GM06990 (cell line): Measurements from ENCODE around the gene CD48.

ENCODE experiments used
- DNase-seq: peaks from one replicate; pipeline ENCODE4 v3.0.0-alpha.2; 2011; ENCODE audit not compliant: insufficient read length; ENCODE audit errors: extremely low read depth
- H3K27me3 ChIP-seq: replicated peaks from 2 replicates; pipeline ENCODE4 v1.6.0; 2011; ENCODE audit warnings: low read length; ENCODE audit not compliant: control insufficient read depth, insufficient read depth
- H3K36me3 ChIP-seq: 2 replicates; pipeline ENCODE4 v1.5.1; 2011; ENCODE audit warnings: low read length; ENCODE audit not compliant: control insufficient read depth, insufficient read depth
- H3K4me3 ChIP-seq: replicated peaks from 2 replicates; pipeline ENCODE4 v1.5.1; 2011; ENCODE audit warnings: low read depth, mild to moderate bottlenecking, control low read depth, low read length
- TF ChIP-seq, protein P1 (sequence below): IDR thresholded peaks from 2 replicates; pipeline ENCODE4 v1.5.1; 2011; ENCODE audit warnings: low read length, control low read depth, mild to moderate bottlenecking, inconsistent platforms; ENCODE audit not compliant: insufficient read depth, poor library complexity, severe bottlenecking

CD48 gene

DNA sequence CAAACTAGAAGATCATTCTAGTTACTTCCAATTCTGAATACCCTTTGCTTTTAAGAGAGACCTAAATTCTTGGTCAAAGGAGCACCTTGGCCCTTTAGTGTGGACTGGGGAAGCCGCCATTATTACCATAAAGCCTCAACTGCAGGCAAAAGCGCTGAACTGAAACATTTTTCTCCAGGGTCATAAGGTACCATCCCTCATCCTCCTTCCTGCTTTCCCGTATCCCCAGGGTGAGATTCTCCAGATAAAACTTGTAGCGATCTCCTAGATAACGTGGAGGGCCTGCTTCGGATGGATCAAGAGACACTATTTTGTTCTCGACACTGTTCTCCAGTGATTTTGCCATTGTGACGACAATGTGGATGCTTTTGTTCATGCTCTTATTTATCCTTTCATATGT lies 74.6 kb downstream of the CD48 start:
- no peak for DNase-seq
- Histone ChIP-seq H3K27me3 (no peaks in the 10 kb centered on the region), H3K36me3 (peaks cover 33% of the 10 kb centered on the region), H3K4me3 (no peak overlapping the region)
- TF ChIP-seq, protein P1, sequence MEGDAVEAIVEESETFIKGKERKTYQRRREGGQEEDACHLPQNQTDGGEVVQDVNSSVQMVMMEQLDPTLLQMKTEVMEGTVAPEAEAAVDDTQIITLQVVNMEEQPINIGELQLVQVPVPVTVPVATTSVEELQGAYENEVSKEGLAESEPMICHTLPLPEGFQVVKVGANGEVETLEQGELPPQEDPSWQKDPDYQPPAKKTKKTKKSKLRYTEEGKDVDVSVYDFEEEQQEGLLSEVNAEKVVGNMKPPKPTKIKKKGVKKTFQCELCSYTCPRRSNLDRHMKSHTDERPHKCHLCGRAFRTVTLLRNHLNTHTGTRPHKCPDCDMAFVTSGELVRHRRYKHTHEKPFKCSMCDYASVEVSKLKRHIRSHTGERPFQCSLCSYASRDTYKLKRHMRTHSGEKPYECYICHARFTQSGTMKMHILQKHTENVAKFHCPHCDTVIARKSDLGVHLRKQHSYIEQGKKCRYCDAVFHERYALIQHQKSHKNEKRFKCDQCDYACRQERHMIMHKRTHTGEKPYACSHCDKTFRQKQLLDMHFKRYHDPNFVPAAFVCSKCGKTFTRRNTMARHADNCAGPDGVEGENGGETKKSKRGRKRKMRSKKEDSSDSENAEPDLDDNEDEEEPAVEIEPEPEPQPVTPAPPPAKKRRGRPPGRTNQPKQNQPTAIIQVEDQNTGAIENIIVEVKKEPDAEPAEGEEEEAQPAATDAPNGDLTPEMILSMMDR: no peak

DNA sequence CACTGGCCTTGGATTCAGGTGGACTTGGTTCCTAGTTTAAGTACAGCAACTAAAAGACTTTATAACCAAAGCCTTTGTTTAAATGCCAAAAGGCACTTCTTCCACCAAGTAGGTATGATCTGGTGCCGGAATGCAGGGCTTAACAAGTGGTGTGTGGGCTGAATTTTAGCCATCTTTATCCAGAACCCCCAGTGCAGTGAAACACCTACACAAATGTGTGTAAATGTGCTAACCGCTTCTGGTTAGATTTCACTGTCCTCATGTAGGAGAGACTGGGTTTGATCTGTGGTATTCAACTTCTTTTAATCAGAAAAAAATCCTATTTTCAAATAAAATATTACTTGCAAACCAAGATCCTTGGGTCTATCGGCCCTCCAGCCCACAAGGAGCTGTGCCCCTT lies 75.1 kb downstream of the CD48 start:
- H3K4me3 ChIP-seq: no peak overlapping the region
- DNase-seq: no peak
- peaks cover 35% of the 10 kb centered on the region for H3K36me3 ChIP-seq
- no peaks in the 10 kb centered on the region for H3K27me3 ChIP-seq
- TF ChIP-seq, protein P1: no peak

DNA sequence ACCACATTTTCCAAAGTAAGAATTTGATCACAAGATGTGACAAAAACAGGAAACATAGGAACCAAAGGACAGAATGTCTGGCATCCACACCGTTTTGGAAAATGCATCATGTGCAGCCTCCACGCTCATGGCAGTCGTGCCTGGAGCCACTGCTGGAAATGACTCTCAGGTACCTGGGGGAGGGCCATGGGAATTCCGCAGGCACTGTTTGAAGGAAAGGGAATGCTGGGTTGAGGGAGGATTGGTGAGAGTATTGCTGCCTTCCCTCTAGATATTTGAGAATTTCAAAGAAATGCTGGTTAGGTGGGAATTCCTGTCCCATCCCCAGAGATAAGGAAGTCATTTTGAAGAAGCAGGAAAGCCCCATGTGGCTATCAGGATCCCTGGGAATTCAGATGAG lies 75.5 kb downstream of the CD48 start:
- H3K27me3 ChIP-seq: no peaks in the 10 kb centered on the region
- TF ChIP-seq, protein P1: no peak
- peaks cover 36% of the 10 kb centered on the region for H3K36me3 ChIP-seq

DNA sequence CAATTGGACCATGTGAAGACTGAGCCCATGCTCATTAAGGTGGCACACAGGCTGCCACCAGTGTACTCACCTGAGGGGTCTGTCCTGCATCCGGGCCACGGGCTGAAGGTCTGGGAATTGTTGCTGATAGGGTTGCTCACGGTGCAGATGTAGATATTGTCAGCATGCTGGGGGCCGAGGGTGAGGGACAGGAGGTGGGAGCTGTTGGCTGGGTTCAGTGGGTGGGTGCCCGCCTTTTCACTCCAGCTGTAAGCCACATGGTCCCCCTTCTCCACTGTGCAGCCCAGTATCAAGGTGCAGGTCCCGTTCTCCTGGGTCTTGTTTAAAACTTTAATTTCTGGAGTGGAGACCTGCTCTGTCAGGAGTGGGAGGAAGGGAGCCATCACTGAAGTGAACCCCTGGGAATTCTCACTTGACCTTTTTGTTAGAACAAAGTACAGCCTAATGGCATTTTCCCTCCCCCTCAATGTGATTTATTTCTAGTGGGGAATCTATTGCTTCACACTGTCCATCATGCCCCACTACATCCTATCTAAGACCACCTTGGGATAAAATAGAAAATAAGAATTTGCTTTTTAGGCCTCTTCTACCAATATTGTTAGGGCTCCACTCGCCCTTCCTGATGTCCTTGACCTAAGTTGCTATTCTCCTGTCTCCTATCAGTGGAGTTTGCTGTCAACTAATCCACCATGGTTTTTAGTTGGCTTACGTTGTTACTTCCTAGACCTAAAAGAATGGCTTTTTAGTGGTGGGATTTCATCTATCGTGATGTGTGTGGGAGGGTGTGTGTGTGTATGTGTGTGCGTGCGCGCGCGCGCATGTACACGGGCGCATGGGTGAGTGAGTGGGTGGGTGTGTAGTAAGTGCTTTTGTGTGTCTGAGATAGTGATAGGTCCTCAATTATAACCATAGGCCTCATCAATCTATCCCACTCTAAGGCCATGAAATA lies 76.8 kb downstream of the CD48 start:
- no peak for DNase-seq
- no peaks in the 10 kb centered on the region for H3K27me3 ChIP-seq
- no peak overlapping the region for H3K4me3 ChIP-seq
- TF ChIP-seq, protein P1: no peak
- peaks cover 36% of the 10 kb centered on the region for H3K36me3 ChIP-seq

More for the DNA sequence above, 75.5 kb downstream of the CD48 start:
- DNase-seq: no peak
- no peak overlapping the region for H3K4me3 ChIP-seq

DNA sequence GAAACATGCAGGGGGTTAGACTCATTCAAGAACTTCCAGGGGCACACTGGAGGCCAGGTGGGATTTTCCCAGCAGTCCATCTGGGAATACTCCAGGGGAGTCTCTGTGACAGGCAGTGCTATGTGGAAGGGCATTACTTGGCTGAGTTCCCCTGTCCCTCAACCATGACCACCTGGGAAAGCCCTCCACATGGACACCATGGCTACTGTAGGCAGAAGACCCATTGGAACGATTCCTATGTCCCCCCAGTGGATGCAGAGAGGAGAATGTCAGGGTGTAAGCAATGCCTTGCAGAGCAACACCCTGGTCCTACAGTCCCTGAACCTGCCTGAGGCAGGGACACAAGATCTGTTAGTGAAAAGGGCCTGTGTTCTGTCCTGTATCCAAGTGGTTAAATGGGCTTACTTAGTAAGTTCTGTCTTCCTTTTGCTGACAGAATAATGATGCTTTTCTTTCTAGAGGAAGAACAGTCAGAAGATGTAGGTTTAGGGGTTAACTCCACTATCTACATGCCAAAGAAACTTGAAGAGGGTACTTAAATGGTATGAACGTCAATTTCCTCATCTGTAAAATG lies 78.2 kb downstream of the CD48 start:
- TF ChIP-seq, protein P1: no peak
- Histone ChIP-seq H3K4me3 (no peak overlapping the region), H3K36me3 (peaks cover 42% of the 10 kb centered on the region), H3K27me3 (no peaks in the 10 kb centered on the region)
- no peak for DNase-seq
